ENCODE results near the gene SPATA45. TPM values are rescaled to one million over a fixed set of nuclear protein-coding genes. Genes with fewer than 3 reads are reported as not detected.
"Not testable (repeated sequence)": the region's sequence is repeated elsewhere in the genome, so short reads cannot be mapped to it uniquely, and the experiment has no call there.

SPATA45 gene
- polyA plus RNA-seq, 2 donors = not detected

GRCh38 chr1:212833211-212834207 lies 13.9 kb downstream of the SPATA45 start:
- WGBS, 2 donors = 52 to 61% methylated on average over 7 to 8 of the region's 8 CpGs
- H3K9me3 ChIP-seq (ENCODE audit: control insufficient read depth in 2 of 2, insufficient read depth in 1 of 2, low read depth in 1 of 2, low read length in 1 of 2); H3K27ac ChIP-seq (ENCODE audit: low read depth in 2 of 2, low read length in 1 of 2): not testable (repeated sequence)

GRCh38 chr1:212828395-212828794 lies 19.1 kb downstream of the SPATA45 start:
- Histone ChIP-seq H3K36me3 (ENCODE audit: control insufficient read depth in 2 of 2, insufficient read depth in 2 of 2, low read length in 1 of 2) (no peaks in the 10 kb centered on the region), H3K9me3 (ENCODE audit: control insufficient read depth in 2 of 2, insufficient read depth in 1 of 2, low read depth in 1 of 2, low read length in 1 of 2) (peaks cover 6 to 13% of the 10 kb centered on the region in 2 donors), H3K4me3 (ENCODE audit: low read depth in 1 of 2, low read length in 2 of 2) (no peak overlapping the region), H3K27ac (ENCODE audit: low read depth in 2 of 2, low read length in 1 of 2) (no peak overlapping the region), H3K27me3 (ENCODE audit: control insufficient read depth in 1 of 2, insufficient read depth in 2 of 2, low read length in 2 of 2) (no peaks in the 10 kb centered on the region), H3K4me1 (ENCODE audit: control insufficient read depth in 2 of 2, insufficient read depth in 2 of 2, low read length in 1 of 2) (no peaks in the 10 kb centered on the region)
- 73 to 78% methylated on average over 2 of the region's 2 CpGs for WGBS, 2 donors

More at GRCh38 chr1:212833211-212834207, 13.9 kb downstream of the SPATA45 start:
- H3K36me3 ChIP-seq (ENCODE audit: control insufficient read depth in 2 of 2, insufficient read depth in 2 of 2, low read length in 1 of 2); H3K4me3 ChIP-seq (ENCODE audit: low read depth in 1 of 2, low read length in 2 of 2); H3K27me3 ChIP-seq (ENCODE audit: control insufficient read depth in 1 of 2, insufficient read depth in 2 of 2, low read length in 2 of 2); H3K4me1 ChIP-seq (ENCODE audit: control insufficient read depth in 2 of 2, insufficient read depth in 2 of 2, low read length in 1 of 2): not testable (repeated sequence)

GRCh38 chr1:212827831-212828278 lies 19.6 kb downstream of the SPATA45 start:
- no peaks in the 10 kb centered on the region for H3K36me3 ChIP-seq (ENCODE audit: control insufficient read depth in 2 of 2, insufficient read depth in 2 of 2, low read length in 1 of 2)
- H3K27me3 ChIP-seq (ENCODE audit: control insufficient read depth in 1 of 2, insufficient read depth in 2 of 2, low read length in 2 of 2) = no peaks in the 10 kb centered on the region
- H3K9me3 ChIP-seq (ENCODE audit: control insufficient read depth in 2 of 2, insufficient read depth in 1 of 2, low read depth in 1 of 2, low read length in 1 of 2) = peaks cover 6 to 13% of the 10 kb centered on the region in 2 donors
- no peak overlapping the region for H3K4me3 ChIP-seq (ENCODE audit: low read depth in 1 of 2, low read length in 2 of 2)
- no peak overlapping the region for H3K27ac ChIP-seq (ENCODE audit: low read depth in 2 of 2, low read length in 1 of 2)
- WGBS, 2 donors = 62 to 76% methylated on average over 5 of the region's 5 CpGs
- no peaks in the 10 kb centered on the region for H3K4me1 ChIP-seq (ENCODE audit: control insufficient read depth in 2 of 2, insufficient read depth in 2 of 2, low read length in 1 of 2)

GRCh38 chr1:212827171-212827776 lies 20.2 kb downstream of the SPATA45 start:
- Histone ChIP-seq H3K4me1 (ENCODE audit: control insufficient read depth in 2 of 2, insufficient read depth in 2 of 2, low read length in 1 of 2) (no peaks in the 10 kb centered on the region), H3K36me3 (ENCODE audit: control insufficient read depth in 2 of 2, insufficient read depth in 2 of 2, low read length in 1 of 2) (no peaks in the 10 kb centered on the region), H3K27me3 (ENCODE audit: control insufficient read depth in 1 of 2, insufficient read depth in 2 of 2, low read length in 2 of 2) (no peaks in the 10 kb centered on the region), H3K4me3 (ENCODE audit: low read depth in 1 of 2, low read length in 2 of 2) (no peak overlapping the region), H3K9me3 (ENCODE audit: control insufficient read depth in 2 of 2, insufficient read depth in 1 of 2, low read depth in 1 of 2, low read length in 1 of 2) (peaks cover 6 to 13% of the 10 kb centered on the region in 2 donors), H3K27ac (ENCODE audit: low read depth in 2 of 2, low read length in 1 of 2) (no peak overlapping the region)
- WGBS, 2 donors = 93 to 95% methylated on average over 4 of the region's 4 CpGs

GRCh38 chr1:212825798-212826452 lies 21.5 kb downstream of the SPATA45 start:
- no peak overlapping the region for H3K27ac ChIP-seq (ENCODE audit: low read depth in 2 of 2, low read length in 1 of 2)
- 95 to 97% methylated on average over 6 of the region's 6 CpGs for WGBS, 2 donors
- H3K36me3 ChIP-seq (ENCODE audit: control insufficient read depth in 2 of 2, insufficient read depth in 2 of 2, low read length in 1 of 2) = no peaks in the 10 kb centered on the region
- no peaks in the 10 kb centered on the region for H3K4me1 ChIP-seq (ENCODE audit: control insufficient read depth in 2 of 2, insufficient read depth in 2 of 2, low read length in 1 of 2)
- H3K4me3 ChIP-seq (ENCODE audit: low read depth in 1 of 2, low read length in 2 of 2) = no peak overlapping the region
- no peaks in the 10 kb centered on the region for H3K27me3 ChIP-seq (ENCODE audit: control insufficient read depth in 1 of 2, insufficient read depth in 2 of 2, low read length in 2 of 2)
- H3K9me3 ChIP-seq (ENCODE audit: control insufficient read depth in 2 of 2, insufficient read depth in 1 of 2, low read depth in 1 of 2, low read length in 1 of 2) = peaks cover 6 to 13% of the 10 kb centered on the region in 2 donors

GRCh38 chr1:212824201-212824600 lies 23.2 kb downstream of the SPATA45 start:
- H3K4me3 ChIP-seq (ENCODE audit: low read depth in 1 of 2, low read length in 2 of 2) = no peak overlapping the region
- H3K9me3 ChIP-seq (ENCODE audit: control insufficient read depth in 2 of 2, insufficient read depth in 1 of 2, low read depth in 1 of 2, low read length in 1 of 2) = peaks cover 6 to 13% of the 10 kb centered on the region in 2 donors
- WGBS, 2 donors = 96 to 97% methylated on average over 16 of the region's 16 CpGs
- no peak overlapping the region for H3K27ac ChIP-seq (ENCODE audit: low read depth in 2 of 2, low read length in 1 of 2)
- no peaks in the 10 kb centered on the region for H3K27me3 ChIP-seq (ENCODE audit: control insufficient read depth in 1 of 2, insufficient read depth in 2 of 2, low read length in 2 of 2)
- H3K4me1 ChIP-seq (ENCODE audit: control insufficient read depth in 2 of 2, insufficient read depth in 2 of 2, low read length in 1 of 2) = no peaks in the 10 kb centered on the region
- no peaks in the 10 kb centered on the region for H3K36me3 ChIP-seq (ENCODE audit: control insufficient read depth in 2 of 2, insufficient read depth in 2 of 2, low read length in 1 of 2)

- Histone ChIP-seq H3K4me1 (ENCODE audit: control insufficient read depth in 2 of 2, insufficient read depth in 2 of 2, low read length in 1 of 2) (no peaks in the 10 kb centered on the region), H3K27me3 (ENCODE audit: control insufficient read depth in 1 of 2, insufficient read depth in 2 of 2, low read length in 2 of 2) (no peaks in the 10 kb centered on the region), H3K36me3 (ENCODE audit: control insufficient read depth in 2 of 2, insufficient read depth in 2 of 2, low read length in 1 of 2) (no peaks in the 10 kb centered on the region), H3K4me3 (ENCODE audit: low read depth in 1 of 2, low read length in 2 of 2) (no peak overlapping the region), H3K27ac (ENCODE audit: low read depth in 2 of 2, low read length in 1 of 2) (no peak overlapping the region), H3K9me3 (ENCODE audit: control insufficient read depth in 2 of 2, insufficient read depth in 1 of 2, low read depth in 1 of 2, low read length in 1 of 2) (peaks cover 6 to 13% of the 10 kb centered on the region in 2 donors)
- 85 to 91% methylated on average over 3 of the region's 3 CpGs for WGBS, 2 donors
Observed at GRCh38 chr1:212822956-212823355, 24.5 kb downstream of the SPATA45 start.

- H3K9me3 ChIP-seq (ENCODE audit: control insufficient read depth in 2 of 2, insufficient read depth in 1 of 2, low read depth in 1 of 2, low read length in 1 of 2) = peaks cover 5 to 11% of the 10 kb centered on the region in 2 donors
- H3K4me1 ChIP-seq (ENCODE audit: control insufficient read depth in 2 of 2, insufficient read depth in 2 of 2, low read length in 1 of 2) = no peaks in the 10 kb centered on the region
- no peaks in the 10 kb centered on the region for H3K36me3 ChIP-seq (ENCODE audit: control insufficient read depth in 2 of 2, insufficient read depth in 2 of 2, low read length in 1 of 2)
- 81 to 84% methylated on average over 2 of the region's 2 CpGs for WGBS, 2 donors
- H3K27ac ChIP-seq (ENCODE audit: low read depth in 2 of 2, low read length in 1 of 2) = no peak overlapping the region
- H3K4me3 ChIP-seq (ENCODE audit: low read depth in 1 of 2, low read length in 2 of 2) = no peak overlapping the region
- no peaks in the 10 kb centered on the region for H3K27me3 ChIP-seq (ENCODE audit: control insufficient read depth in 1 of 2, insufficient read depth in 2 of 2, low read length in 2 of 2)
Observed at GRCh38 chr1:212820969-212821368, 26.5 kb downstream of the SPATA45 start.

GRCh38 chr1:212819726-212820125 lies 27.7 kb downstream of the SPATA45 start:
- Histone ChIP-seq H3K36me3 (ENCODE audit: control insufficient read depth in 2 of 2, insufficient read depth in 2 of 2, low read length in 1 of 2) (no peaks in the 10 kb centered on the region), H3K27ac (ENCODE audit: low read depth in 2 of 2, low read length in 1 of 2) (no peak overlapping the region), H3K4me3 (ENCODE audit: low read depth in 1 of 2, low read length in 2 of 2) (no peak overlapping the region), H3K4me1 (ENCODE audit: control insufficient read depth in 2 of 2, insufficient read depth in 2 of 2, low read length in 1 of 2) (no peaks in the 10 kb centered on the region), H3K9me3 (ENCODE audit: control insufficient read depth in 2 of 2, insufficient read depth in 1 of 2, low read depth in 1 of 2, low read length in 1 of 2) (peaks cover 0 to 5% of the 10 kb centered on the region in 2 donors), H3K27me3 (ENCODE audit: control insufficient read depth in 1 of 2, insufficient read depth in 2 of 2, low read length in 2 of 2) (no peaks in the 10 kb centered on the region)
- 18 to 32% methylated on average over 5 of the region's 5 CpGs for WGBS, 2 donors

Measured in esophagus (tissue), 2 donors.